H9 (cell line): ENCODE results near the gene CD81. TPM values are rescaled to one million over a fixed set of nuclear protein-coding genes. Genes with fewer than 3 reads are reported as not detected.

Experiments
- DNase-seq: peaks from one replicate; pipeline ENCODE4 v3.0.0-alpha.2; 2017
- H2AFZ ChIP-seq: one replicate; pipeline ENCODE4 v1.6.1; 2013; ENCODE audit warnings: mild to moderate bottlenecking, low read length, control low read depth, moderate library complexity
- H2AK5ac ChIP-seq: 2 replicates; pipeline ENCODE4 v1.6.1; 2013; ENCODE audit warnings: low read length, control low read depth, mixed read lengths; ENCODE audit not compliant: insufficient read length
- H2BK120ac ChIP-seq: one replicate; pipeline ENCODE4 v1.6.1; 2013; ENCODE audit warnings: low read depth, mild to moderate bottlenecking, low read length, control low read depth, inconsistent platforms; ENCODE audit not compliant: poor library complexity, severe bottlenecking
- H2BK12ac ChIP-seq: 2 replicates; pipeline ENCODE4 v1.6.1; 2013; ENCODE audit warnings: low read length, control low read depth, mixed read lengths, low read depth; ENCODE audit not compliant: insufficient read length
- H2BK15ac ChIP-seq: 2 replicates; pipeline ENCODE4 v1.6.1; 2013; ENCODE audit warnings: low read depth, low read length, control low read depth
- H2BK20ac ChIP-seq: one replicate; pipeline ENCODE4 v1.6.1; 2013; ENCODE audit warnings: low read depth, mild to moderate bottlenecking, low read length, control low read depth, inconsistent platforms; ENCODE audit not compliant: poor library complexity, severe bottlenecking
- H2BK5ac ChIP-seq: 2 replicates; pipeline ENCODE4 v1.6.1; 2013; ENCODE audit warnings: low read length, control low read depth, mixed read lengths; ENCODE audit not compliant: insufficient read length
- H3K14ac ChIP-seq: 2 replicates; pipeline ENCODE4 v1.6.1; 2013; ENCODE audit warnings: low read length, control low read depth; ENCODE audit not compliant: insufficient read depth
- H3K18ac ChIP-seq: 2 replicates; pipeline ENCODE4 v1.6.1; 2013; ENCODE audit warnings: low read depth, mild to moderate bottlenecking, mixed read lengths, low read length, control low read depth; ENCODE audit not compliant: insufficient read length
- H3K23ac ChIP-seq: 2 replicates; pipeline ENCODE4 v1.6.1; 2013; ENCODE audit warnings: low read length, control low read depth, mixed read lengths, low read depth; ENCODE audit not compliant: insufficient read length
- H3K23me2 ChIP-seq: 2 replicates; pipeline ENCODE4 v1.6.1; 2013; ENCODE audit warnings: low read depth, mild to moderate bottlenecking, mixed read lengths, low read length, control low read depth; ENCODE audit not compliant: insufficient read length, poor library complexity, severe bottlenecking
- H3K27ac ChIP-seq: 2 replicates; pipeline ENCODE4 v1.5.1; 2013; ENCODE audit warnings: low read length, control low read depth, mixed read lengths, low read depth; ENCODE audit not compliant: insufficient read length
- H3K27me3 ChIP-seq: 2 replicates; pipeline ENCODE4 v1.6.1; 2013; ENCODE audit warnings: low read length, control low read depth, inconsistent platforms; ENCODE audit not compliant: insufficient read depth
- H3K4ac ChIP-seq: 2 replicates; pipeline ENCODE4 v1.6.1; 2013; ENCODE audit warnings: low read depth, mild to moderate bottlenecking, control low read depth, inconsistent platforms, low read length, moderate library complexity
- H3K4me1 ChIP-seq: 2 replicates; pipeline ENCODE4 v1.6.1; 2013; ENCODE audit warnings: low read length, control low read depth, inconsistent platforms; ENCODE audit not compliant: insufficient read depth
- H3K4me2 ChIP-seq: 2 replicates; pipeline ENCODE4 v1.6.1; 2013; ENCODE audit warnings: low read length, control low read depth, mixed read lengths; ENCODE audit not compliant: insufficient read length, insufficient read depth
- H3K56ac ChIP-seq: 2 replicates; pipeline ENCODE4 v1.6.1; 2013; ENCODE audit warnings: low read depth, mild to moderate bottlenecking, mixed read lengths, low read length, control low read depth; ENCODE audit not compliant: insufficient read length
- H3K79me1 ChIP-seq: 2 replicates; pipeline ENCODE4 v1.6.1; 2013; ENCODE audit warnings: low read depth, mild to moderate bottlenecking, moderate library complexity, low read length, control low read depth, inconsistent platforms; ENCODE audit not compliant: insufficient read depth, poor library complexity, severe bottlenecking
- H3K79me2 ChIP-seq: 2 replicates; pipeline ENCODE4 v1.6.1; 2013; ENCODE audit warnings: low read length, control low read depth, inconsistent platforms; ENCODE audit not compliant: insufficient read depth
- H3K9ac ChIP-seq: 2 replicates; pipeline ENCODE4 v1.6.1; 2013; ENCODE audit warnings: low read length, control low read depth, mixed read lengths; ENCODE audit not compliant: insufficient read length; ENCODE audit errors: extremely low read depth
- H3K9me3 ChIP-seq: one replicate; pipeline ENCODE4 v1.6.1; 2013; ENCODE audit warnings: low read depth, low read length, inconsistent platforms; ENCODE audit not compliant: control insufficient read depth
- H3T11ph ChIP-seq: one replicate; pipeline ENCODE4 v1.6.1; 2013; ENCODE audit warnings: mild to moderate bottlenecking, low read length, control low read depth, inconsistent platforms
- H4K20me1 ChIP-seq: one replicate; pipeline ENCODE4 v1.6.1; 2013; ENCODE audit not compliant: control insufficient read depth, insufficient read length, insufficient read depth
- H4K5ac ChIP-seq: 2 replicates; pipeline ENCODE4 v1.6.1; 2013; ENCODE audit warnings: low read depth, mild to moderate bottlenecking, mixed read lengths, low read length, control low read depth; ENCODE audit not compliant: insufficient read length
- H4K8ac ChIP-seq: replicated peaks from 2 replicates; pipeline ENCODE4 v1.6.1; 2013; ENCODE audit warnings: low read length, control low read depth, mixed read lengths, low read depth; ENCODE audit not compliant: insufficient read length
- H4K91ac ChIP-seq: 2 replicates; pipeline ENCODE4 v1.6.1; 2013; ENCODE audit warnings: low read depth, mild to moderate bottlenecking, moderate library complexity, mixed read lengths, low read length, control low read depth; ENCODE audit not compliant: insufficient read length
- H3K27ac Mint-ChIP-seq, 3 experiments: 2 replicates in 2 of 3; 3 replicates in 1 of 3; pipeline ENCODE4 v1.8.0; 2020 to 2021; ENCODE audit warnings: mixed read lengths in 3 of 3, mild to moderate bottlenecking in 1 of 3, moderate library complexity in 1 of 3
- H3K27me3 Mint-ChIP-seq: 2 replicates; pipeline ENCODE4 v1.8.0; 2021; ENCODE audit warnings: low read depth, mild to moderate bottlenecking, moderate library complexity, mixed read lengths
- H3K36me3 Mint-ChIP-seq, 3 experiments: 2 replicates in 2 of 3; 3 replicates in 1 of 3; pipeline ENCODE4 v1.8.0; 2020 to 2021; ENCODE audit warnings: low read depth in 3 of 3, mixed read lengths in 3 of 3; ENCODE audit not compliant: insufficient read depth in 1 of 3
- H3K4me1 Mint-ChIP-seq, 2 experiments: 2 replicates each; pipeline ENCODE4 v1.8.0; 2020; ENCODE audit warnings: mixed read lengths in 2 of 2
- H3K4me3 Mint-ChIP-seq, 2 experiments: 2 replicates in 1 of 2; 3 replicates in 1 of 2; pipeline ENCODE4 v1.8.0; 2020 to 2021; ENCODE audit warnings: mild to moderate bottlenecking in 2 of 2, mixed read lengths in 2 of 2, moderate library complexity in 1 of 2
- H3K9me3 Mint-ChIP-seq, 2 experiments: 2 replicates in 1 of 2; 3 replicates in 1 of 2; pipeline ENCODE4 v1.8.0; 2020; ENCODE audit warnings: mild to moderate bottlenecking in 2 of 2, mixed read lengths in 2 of 2, moderate library complexity in 1 of 2
- CTCF ChIP-seq: fragments of 200-600 bp; sonication (generic); conservative IDR thresholded peaks from 3 replicates; pipeline ENCODE4 v1.8.0; 2021; ENCODE audit warnings: antibody characterized with exemption, mild to moderate bottlenecking
- WGBS: extraction: QIAGEN DNeasy Blood & Tissue Kit; methylation state at CpG from one replicate; pipeline ENCODE4 v1.1.7; 2013; ENCODE audit warnings: missing lambda C conversion rate, low lambda C conversion rate, mixed read lengths; ENCODE audit not compliant: insufficient read length; ENCODE audit errors: extremely low coverage; 5-methylcytosine and 5-hydroxymethylcytosine counted together
- total RNA-seq: library from RNA; stranded (reverse); gene quantifications from 2 replicates; pipeline ENCODE4 v1.2.1, GENCODE V29; 2021

CD81 gene
- total RNA-seq, 1 experiment from 2014 or later = 246 TPM

GRCh38 chr11:2427721-2428321 is 50.7 kb downstream of the CD81 start:
- Histone ChIP-seq H2BK5ac (no peak overlapping the region), H2BK15ac (no peak overlapping the region), H4K91ac (no peak overlapping the region), H2BK120ac (no peak overlapping the region), H3K79me1 (no peaks in the 10 kb centered on the region), H3K23ac (no peak overlapping the region), H2AK5ac (no peak overlapping the region), H4K8ac (no peak overlapping the region), H3K56ac (no peak overlapping the region), H4K20me1 (no peaks in the 10 kb centered on the region), H3K79me2 (no peaks in the 10 kb centered on the region), H3K14ac (no peak overlapping the region), H3K4ac (no peak overlapping the region), H3K4me1 (no peaks in the 10 kb centered on the region), H3K9me3 (no peaks in the 10 kb centered on the region), H3K23me2 (no peaks in the 10 kb centered on the region), H2BK20ac (no peak overlapping the region), H3K18ac (no peak overlapping the region), H2BK12ac (no peak overlapping the region), H3K27ac (no peak overlapping the region), H4K5ac (no peak overlapping the region), H3K27me3 (no peaks in the 10 kb centered on the region; the same call in 1 of the 2 replicates), H3K4me2 (no peak overlapping the region), H3K9ac (no peak overlapping the region), H3T11ph (no peak overlapping the region), H2AFZ (no peak overlapping the region)
- H3K9me3 Mint-ChIP-seq = no peaks in the 10 kb centered on the region; a peak in 2 of 5 replicates
- no peak for DNase-seq
- no peaks in the 10 kb centered on the region for H3K36me3 Mint-ChIP-seq
- H3K4me1 Mint-ChIP-seq = no peaks in the 10 kb centered on the region
- peaks cover 24% of the 10 kb centered on the region for H3K27me3 Mint-ChIP-seq
- no peak for TF ChIP-seq CTCF
- no peak overlapping the region for H3K4me3 Mint-ChIP-seq
- no CpG with 5 or more reads among the region's 12 CpGs for WGBS
- no peak overlapping the region for H3K27ac Mint-ChIP-seq
